NCI-H446 treated with DMSO at 0.1 percent for 48 hours (cell line): ENCODE data around the gene UCK1.
"Not testable (repeated sequence)": the region's sequence is repeated elsewhere in the genome, so short reads cannot be mapped to it uniquely, and the experiment has no call there.

Experiments
- DNase-seq: peaks from one replicate; lab custom pipeline; 2025; lab: John Stamatoyannopoulos, UW

The UCK1 gene

GRCh38 chr9:131523451-131524435 is 7.3 kb downstream of the UCK1 start:
- no peak for DNase-seq

- no peak for DNase-seq
Measured at GRCh38 chr9:131523086-131523388, 8.0 kb downstream of the UCK1 start.

- DNase-seq: no peak
Measured at GRCh38 chr9:131522257-131523085, 8.6 kb downstream of the UCK1 start.

- no peak for DNase-seq
Measured at GRCh38 chr9:131521822-131522221, 9.2 kb downstream of the UCK1 start.

- no peak for DNase-seq
Measured at GRCh38 chr9:131521203-131521602, 9.9 kb downstream of the UCK1 start.

GRCh38 chr9:131520503-131520902 is 10.6 kb downstream of the UCK1 start:
- no peak for DNase-seq

GRCh38 chr9:131518553-131518952 is 12.5 kb downstream of the UCK1 start:
- no peak for DNase-seq

GRCh38 chr9:131517761-131518190 is 13.3 kb downstream of the UCK1 start:
- no peak for DNase-seq

GRCh38 chr9:131516930-131517329 is 14.1 kb downstream of the UCK1 start:
- DNase-seq: no peak

GRCh38 chr9:131516100-131516499 is 15.0 kb downstream of the UCK1 start:
- DNase-seq: no peak

GRCh38 chr9:131515559-131516031 is 15.5 kb downstream of the UCK1 start:
- DNase-seq: not testable (repeated sequence)

- no peak for DNase-seq
Measured at GRCh38 chr9:131513177-131513576, 17.9 kb downstream of the UCK1 start.

- no peak for DNase-seq
Measured at GRCh38 chr9:131511880-131512279, 19.2 kb downstream of the UCK1 start.

- DNase-seq: no peak
Measured at GRCh38 chr9:131511416-131511815, 19.6 kb downstream of the UCK1 start.

GRCh38 chr9:131505012-131505411 is 26.1 kb downstream of the UCK1 start:
- DNase-seq: no peak

- DNase-seq: no peak
Measured at GRCh38 chr9:131503626-131504465, 27.2 kb downstream of the UCK1 start.

GRCh38 chr9:131502781-131503625 is 28.1 kb downstream of the UCK1 start, which contains the start of gene POMT1:
POMT1 (plus strand) TSS chr9:131502918; CDS start chr9:131504219, 1,301 bp downstream.
- peak; percentile 41 for DNase-seq

- DNase-seq: no peak
Measured at GRCh38 chr9:131500939-131501541, 30.0 kb downstream of the UCK1 start.

- no peak for DNase-seq
Measured at GRCh38 chr9:131500377-131500776, 30.7 kb downstream of the UCK1 start.

GRCh38 chr9:131499254-131499767 is 31.8 kb downstream of the UCK1 start:
- no peak for DNase-seq
